H1 (cell line): Measurements from ENCODE around the gene NEK10. TPM values are rescaled to one million over a fixed set of nuclear protein-coding genes. Genes with fewer than 3 reads are reported as not detected.

Source experiments
- CTCF ChIA-PET: fragments of 300-600 bp; sonication (Branson Sonifier 250); formaldehyde crosslinking; loops from one replicate; lab custom pipeline; 2021; ENCODE audit not compliant: partially characterized antibody; lab: Charles Lee
- POLR2A ChIA-PET: fragments of 300-600 bp; sonication (Branson Sonifier 250); formaldehyde crosslinking; loops from one replicate; lab custom pipeline; 2021; ENCODE audit warnings: inconsistent platforms; ENCODE audit not compliant: partially characterized antibody; lab: Charles Lee
- DNase-seq, 2 experiments: peaks; one replicate each; pipeline versions ENCODE4 v3.0.0 to v3.0.0-alpha.2; 2010 to 2022; ENCODE audit warnings: low spot score in 2 of 2, low read depth in 1 of 2, mixed read lengths in 1 of 2
- FAIRE-seq: peaks from 2 replicates; lab custom pipeline; 2011; peaks lifted over from hg19 to GRCh38; lab: Jason Lieb, UNC
- H2AFZ ChIP-seq: 2 replicates; pipeline ENCODE4 v1.8.1; 2012; ENCODE audit warnings: low read length, inconsistent platforms
- H2AK5ac ChIP-seq: 2 replicates; pipeline ENCODE4 v1.6.1; 2013; ENCODE audit warnings: low read depth, low read length
- H2BK120ac ChIP-seq: replicated peaks from 2 replicates; pipeline ENCODE3; 2013; ENCODE audit warnings: low read depth, low read length, inconsistent platforms
- H2BK12ac ChIP-seq: 2 replicates; pipeline ENCODE4 v1.6.1; 2013; ENCODE audit warnings: low read depth, low read length
- H2BK15ac ChIP-seq: 2 replicates; pipeline ENCODE4 v1.6.1; 2013; ENCODE audit warnings: low read length
- H2BK20ac ChIP-seq: 2 replicates; pipeline ENCODE4 v1.6.1; 2013; ENCODE audit warnings: low read length
- H2BK5ac ChIP-seq: 2 replicates; pipeline ENCODE4 v1.6.1; 2013; ENCODE audit warnings: low read depth, low read length
- H3K14ac ChIP-seq: 2 replicates; pipeline ENCODE4 v1.6.1; 2013; ENCODE audit warnings: inconsistent platforms; ENCODE audit not compliant: insufficient read length
- H3K18ac ChIP-seq: 2 replicates; pipeline ENCODE4 v1.6.1; 2013; ENCODE audit warnings: low read length; ENCODE audit errors: extremely low read depth
- H3K23ac ChIP-seq: 2 replicates; pipeline ENCODE4 v1.6.1; 2013; ENCODE audit warnings: inconsistent platforms; ENCODE audit not compliant: insufficient read length
- H3K23me2 ChIP-seq: 2 replicates; pipeline ENCODE4 v1.6.1; 2013; ENCODE audit warnings: low read depth, low read length
- H3K27ac ChIP-seq: 2 replicates; pipeline ENCODE4 v1.6.1; 2011; ENCODE audit warnings: low read depth, low read length, inconsistent platforms
- H3K27me3 ChIP-seq, 4 experiments: replicated peaks in 1 of 4; 1 replicate in 1 of 4; 2 replicates in 3 of 4; pipeline versions ENCODE4 v1.6.1 to v1.8.1; 2011 to 2013; ENCODE audit warnings: low read length in 3 of 4, mild to moderate bottlenecking in 3 of 4, inconsistent platforms in 2 of 4, mixed read lengths in 2 of 4, moderate library complexity in 1 of 4; ENCODE audit not compliant: control insufficient read depth in 3 of 4, insufficient read depth in 3 of 4; ENCODE audit errors: extremely low read depth in 1 of 4
- H3K36me3 ChIP-seq, 4 experiments: 2 replicates each; pipeline versions ENCODE4 v1.6.1 to v1.8.1; 2011 to 2013; ENCODE audit warnings: mild to moderate bottlenecking in 4 of 4, low read length in 3 of 4, moderate library complexity in 2 of 4, control low read depth in 1 of 4, inconsistent platforms in 1 of 4; ENCODE audit not compliant: insufficient read depth in 4 of 4, control insufficient read depth in 2 of 4
- H3K4ac ChIP-seq: replicated peaks from 2 replicates; pipeline ENCODE3; 2013; ENCODE audit warnings: low read length, low read depth, mixed read lengths, inconsistent platforms; ENCODE audit not compliant: insufficient read length
- H3K4me1 ChIP-seq, 4 experiments: replicated peaks in 1 of 4; 1 replicate in 1 of 4; 2 replicates in 3 of 4; pipeline versions ENCODE4 v1.6.1 to v1.8.1; 2011 to 2013; ENCODE audit warnings: low read length in 3 of 4, inconsistent platforms in 2 of 4, mixed read lengths in 1 of 4; ENCODE audit not compliant: insufficient read depth in 4 of 4, control insufficient read depth in 3 of 4
- H3K4me2 ChIP-seq, 2 experiments: 2 replicates each; pipeline versions ENCODE4 v1.6.1 to v1.8.1; 2011 to 2013; ENCODE audit warnings: low read depth in 2 of 2, low read length in 2 of 2, control low read depth in 1 of 2, inconsistent platforms in 1 of 2, mild to moderate bottlenecking in 1 of 2; ENCODE audit not compliant: insufficient read depth in 1 of 2
- H3K4me3 ChIP-seq, 4 experiments: fragments of 200-600, 300-600 bp in 1 of 4; sonication (generic), shearing (Covaris generic), sonication (Bioruptor Twin) in 1 of 4; 2 replicates each; pipeline versions ENCODE4 v1.5.1 to v1.8.1; 2011 to 2016; ENCODE audit warnings: low read length in 4 of 4, low read depth in 3 of 4, control low read depth in 2 of 4, inconsistent platforms in 2 of 4, mild to moderate bottlenecking in 2 of 4, mixed read lengths in 1 of 4, moderate library complexity in 1 of 4; ENCODE audit not compliant: insufficient read depth in 2 of 4; ENCODE audit errors: extremely low read depth in 1 of 4
- H3K56ac ChIP-seq: replicated peaks from 2 replicates; pipeline ENCODE3; 2013; ENCODE audit warnings: low read depth, mild to moderate bottlenecking, mixed read lengths, low read length, inconsistent platforms; ENCODE audit not compliant: insufficient read length
- H3K79me1 ChIP-seq: 2 replicates; pipeline ENCODE4 v1.6.1; 2013; ENCODE audit warnings: low read depth, low read length, control low read depth
- H3K79me2 ChIP-seq, 2 experiments: 2 replicates each; pipeline versions ENCODE4 v1.6.1 to v1.8.1; 2012 to 2013; ENCODE audit warnings: low read length in 2 of 2, mild to moderate bottlenecking in 2 of 2, inconsistent platforms in 1 of 2; ENCODE audit not compliant: insufficient read depth in 2 of 2, control insufficient read depth in 1 of 2
- H3K9ac ChIP-seq, 4 experiments: replicated peaks in 1 of 4; 1 replicate in 1 of 4; 2 replicates in 3 of 4; pipeline versions ENCODE4 v1.6.1 to v1.8.1; 2011 to 2013; ENCODE audit warnings: low read depth in 3 of 4, low read length in 3 of 4, control low read depth in 2 of 4, mild to moderate bottlenecking in 2 of 4, moderate library complexity in 2 of 4, inconsistent platforms in 1 of 4; ENCODE audit errors: extremely low read depth in 1 of 4
- H3K9me3 ChIP-seq, 2 experiments: 2 replicates each; pipeline versions ENCODE4 v1.6.1 to v1.8.1; 2012 to 2013; ENCODE audit warnings: mild to moderate bottlenecking in 2 of 2, moderate library complexity in 2 of 2, control low read depth in 1 of 2, inconsistent platforms in 1 of 2, low read depth in 1 of 2, low read length in 1 of 2, mixed read lengths in 1 of 2; ENCODE audit not compliant: insufficient read depth in 2 of 2
- H4K20me1 ChIP-seq, 2 experiments: replicated peaks in 1 of 2; 2 replicates each; pipeline versions ENCODE3 to v1.8.1; 2011 to 2013; ENCODE audit warnings: inconsistent platforms in 2 of 2, low read length in 2 of 2, mild to moderate bottlenecking in 1 of 2; ENCODE audit not compliant: insufficient read depth in 2 of 2, control insufficient read depth in 1 of 2
- H4K5ac ChIP-seq: 2 replicates; pipeline ENCODE4 v1.6.1; 2013; ENCODE audit warnings: low read length, low read depth, mixed read lengths, inconsistent platforms; ENCODE audit not compliant: insufficient read length
- H4K8ac ChIP-seq: 2 replicates; pipeline ENCODE4 v1.8.0; 2013; ENCODE audit warnings: mild to moderate bottlenecking, moderate library complexity, low read length, inconsistent platforms; ENCODE audit not compliant: insufficient read depth; ENCODE audit errors: extremely low read depth
- H4K91ac ChIP-seq: replicated peaks from 2 replicates; pipeline ENCODE3; 2013; ENCODE audit warnings: low read length, mixed read lengths, inconsistent platforms; ENCODE audit not compliant: insufficient read length
- ATF3 ChIP-seq: IDR thresholded peaks from 2 replicates; pipeline ENCODE4 v1.6.1; 2011; ENCODE audit warnings: low read depth, mild to moderate bottlenecking, low read length; ENCODE audit not compliant: insufficient read depth
- CEBPB ChIP-seq: IDR thresholded peaks from 2 replicates; pipeline ENCODE4 v1.6.1; 2012; ENCODE audit warnings: low read depth, low read length
- CTBP2 ChIP-seq: IDR thresholded peaks from 2 replicates; pipeline ENCODE4 v1.7.0; 2011; ENCODE audit warnings: borderline replicate concordance, mild to moderate bottlenecking, moderate library complexity, mixed read lengths, low read length; ENCODE audit not compliant: insufficient read depth, insufficient read length
- CTCF ChIP-seq, 3 experiments: IDR thresholded peaks; 1 replicate in 2 of 3; 2 replicates in 1 of 3; pipeline versions ENCODE4 v1.5.1 to v1.6.1; 2011; ENCODE audit warnings: low read length in 3 of 3, mild to moderate bottlenecking in 3 of 3, inconsistent platforms in 2 of 3, low read depth in 1 of 3, moderate library complexity in 1 of 3; ENCODE audit not compliant: insufficient read depth in 1 of 3; ENCODE audit errors: control extremely low read depth in 1 of 3
- JUND ChIP-seq: IDR thresholded peaks from 2 replicates; pipeline ENCODE4 v1.6.1; 2011; ENCODE audit warnings: mild to moderate bottlenecking, improper control_type of control experiment, low read length
- RAD21 ChIP-seq, 2 experiments: IDR thresholded peaks in 1 of 2; conservative IDR thresholded peaks in 1 of 2; 2 replicates each; pipeline ENCODE4 v1.6.1; 2011; ENCODE audit warnings: low read depth in 2 of 2, low read length in 2 of 2, improper control_type of control experiment in 1 of 2, inconsistent platforms in 1 of 2, mild to moderate bottlenecking in 1 of 2, moderate library complexity in 1 of 2
- TBP ChIP-seq: IDR thresholded peaks from 2 replicates; pipeline ENCODE4 v1.6.1; 2011; ENCODE audit warnings: low read depth, low read length, improper control_type of control experiment
- YY1 ChIP-seq: IDR thresholded peaks from 2 replicates; pipeline ENCODE4 v1.6.1; 2011; ENCODE audit warnings: low read depth, mild to moderate bottlenecking, low read length
- WGBS, 2 experiments: shearing (Covaris generic) in 1 of 2; methylation state at CpG; one replicate each; pipeline versions ENCODE4 v1.1.6 to v1.1.7; 2013 to 2015; ENCODE audit warnings: low lambda C conversion rate in 2 of 2, mixed read lengths in 2 of 2, inconsistent platforms in 1 of 2, low coverage in 1 of 2, missing lambda C conversion rate in 1 of 2; ENCODE audit not compliant: insufficient replicate concordance in 2 of 2, insufficient coverage in 1 of 2, insufficient read length in 1 of 2; ENCODE audit errors: extremely low coverage in 1 of 2, missing lambda C conversion rate in 1 of 2; 5-methylcytosine and 5-hydroxymethylcytosine counted together
- polyA plus RNA-seq, 7 experiments: library from polyadenylated mRNA; depleted of rRNA in 3 of 7; stranded (reverse) in 5 of 7; unstranded in 2 of 7; fragments of >200 nt in 5 of 7; fragments of 200-250 nt in 2 of 7; gene quantifications; 1 replicate in 5 of 7; 2 replicates in 1 of 7; 4 replicates in 1 of 7; pipeline versions ENCODE4 v1.2.1 to v1.2.3, GENCODE V29; 2011 to 2013; ENCODE audit warnings: missing spikeins in 2 of 7, mixed read lengths in 2 of 7
- total RNA-seq: library from RNA; stranded (reverse); fragmentation: NEBNext Ultra II Directional; extraction: Animal tissue kit (Norgen Biotek cat#: 25700); gene quantifications from 2 replicates; pipeline ENCODE4 v1.2.1, GENCODE V29; 2021

The NEK10 gene
- total and polyA plus RNA-seq, 2 of the 8 experiments (the other 6 are each of a cell fraction or from before 2014, with no cell fraction given), result 0.18 to 0.50 TPM

DNA sequence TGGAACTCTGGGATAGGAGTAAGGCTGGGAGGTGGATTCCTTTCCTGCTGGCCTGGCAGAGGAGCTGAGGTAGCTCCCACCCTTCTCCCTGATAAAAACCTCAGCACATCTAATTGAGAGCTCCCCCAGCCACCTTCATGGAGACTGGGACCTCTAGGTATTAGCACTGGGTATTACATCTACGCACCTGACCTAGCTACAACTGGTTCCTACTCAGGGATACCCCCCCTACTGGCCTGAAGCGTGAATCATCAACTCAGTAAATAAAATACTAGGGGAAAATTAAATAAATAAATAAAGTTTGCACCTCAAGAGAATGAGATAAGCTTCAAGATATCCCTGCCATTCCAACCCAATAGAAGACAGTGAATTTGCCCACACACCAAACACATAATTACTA is 140.4 kb downstream of the NEK10 start:
- peak; percentile 69 for FAIRE-seq
- POLR2A ChIA-PET, result no interaction called here

More for the DNA sequence above, 140.4 kb downstream of the NEK10 start:
- Histone ChIP-seq H3K4ac (no peak overlapping the region), H3K27me3 (no peaks in the 10 kb centered on the region), H2AFZ (no peak overlapping the region), H4K20me1 (no peaks in the 10 kb centered on the region), H4K8ac (no peak overlapping the region), H2AK5ac (no peak overlapping the region), H3K14ac (no peak overlapping the region), H3K4me2 (no peak overlapping the region), H3K23me2 (no peaks in the 10 kb centered on the region), H3K56ac (no peak overlapping the region), H2BK20ac (no peak overlapping the region), H3K23ac (no peak overlapping the region), H3K4me1 (no peaks in the 10 kb centered on the region), H3K9ac (no peak overlapping the region), H2BK5ac (no peak overlapping the region), H3K79me1 (no peaks in the 10 kb centered on the region), H2BK15ac (no peak overlapping the region), H3K9me3 (no peaks in the 10 kb centered on the region), H4K91ac (no peak overlapping the region), H3K36me3 (no peaks in the 10 kb centered on the region), H3K18ac (no peak overlapping the region), H3K27ac (no peak overlapping the region), H2BK120ac (no peak overlapping the region), H3K4me3 (no peak overlapping the region), H4K5ac (no peak overlapping the region), H3K79me2 (no peaks in the 10 kb centered on the region), H2BK12ac (no peak overlapping the region)
- CTCF ChIA-PET, result interaction anchor here (0.6 to 2.6 kb wide), 43 partner anchors 9 to 630 kb away, joined by 3 to 23 read pairs (median 4); no protein-coding TSS in a partner anchor
- DNase-seq, result peak in 1 of 2 experiments; percentile 23
- 33% methylated on average over 2 of the region's 2 CpGs; no CpG with 5 or more reads in 1 of the 2 experiments for WGBS, 2 experiments
- no peak for TF ChIP-seq CTBP2
- 0 out of 2 replicates have a peak, but pooled peaks have one; percentile 29 for TF ChIP-seq YY1
- TF ChIP-seq RAD21 (IDR thresholded peaks at IDR 0.05 in 1 of 2, conservative IDR thresholded peaks at IDR 0.05 in 1 of 2; ENCODE audit: low read depth in 2 of 2, low read length in 2 of 2), result peak; percentile 56 to 69
- peak; percentile 14 to 95 (median 69) for TF ChIP-seq CTCF (IDR thresholded peaks at IDR 0.05; ENCODE audit: control extremely low read depth in 1 of 3, insufficient read depth in 1 of 3, low read depth in 1 of 3, low read length in 3 of 3)
- no peak for TF ChIP-seq ATF3
- TF ChIP-seq CEBPB, result no peak
- peak; percentile 28; the same call in 1 of the 2 replicates for TF ChIP-seq JUND
- TF ChIP-seq TBP, result no peak
